ENCODE measurements around the gene ASB6.

The ASB6 gene

DNA sequence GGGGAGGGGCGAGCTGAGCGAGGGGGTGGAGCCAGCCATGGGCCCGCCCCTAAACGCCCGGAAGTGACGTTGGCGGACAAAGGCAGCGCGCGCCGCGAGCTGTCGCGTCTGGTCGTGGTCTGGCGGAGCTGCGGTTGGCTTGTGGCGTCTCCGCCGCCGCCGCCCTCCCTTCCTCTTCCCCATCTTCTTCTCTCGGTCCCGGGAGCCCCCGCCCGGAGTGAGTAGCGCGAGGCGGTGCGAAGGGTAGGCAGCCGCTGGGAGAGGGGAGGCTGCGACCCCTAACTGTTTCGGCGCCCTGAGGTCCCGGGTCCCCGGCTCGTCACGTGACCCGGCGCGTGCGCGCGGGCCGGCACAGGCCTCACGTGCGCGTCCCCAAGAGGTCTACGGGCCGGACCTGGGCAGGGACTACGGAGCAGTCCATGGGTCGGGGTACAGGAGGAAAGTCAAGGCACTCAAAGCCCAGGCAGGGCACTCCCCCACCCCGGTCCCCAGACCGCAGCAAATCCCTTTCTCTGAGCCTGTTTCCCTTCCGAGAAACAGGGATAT is 15.8 kb downstream of the ASB6 start, which contains the start of gene NTMT1:
Gene NTMT1 (plus strand): TSS at position 85 of the 546 bp plus-strand sequence. CDS start 6,541 bp downstream, outside the sequence.
- peak; percentile 86 for DNase-seq (ENCODE audit: low spot score)

DNA sequence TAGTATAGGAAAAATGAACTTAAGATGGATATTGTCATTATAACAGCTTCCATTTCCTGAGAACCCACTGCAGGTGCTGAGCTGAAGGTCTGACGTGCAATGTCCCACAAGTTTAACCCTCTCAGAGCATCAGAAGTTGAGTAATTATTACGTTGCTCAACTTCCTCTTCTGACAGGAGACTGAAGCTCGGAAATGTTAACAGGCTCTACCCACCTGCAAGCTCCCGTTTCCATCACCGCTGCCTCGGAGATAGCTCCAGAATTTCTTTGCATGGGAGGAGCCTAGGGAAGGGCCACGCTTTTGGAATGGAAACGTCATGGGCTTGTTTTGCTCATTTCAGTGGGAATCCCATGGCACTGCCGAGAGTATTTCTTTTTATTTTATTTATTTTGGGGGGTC is 17.0 kb downstream of the ASB6 start:
- DNase-seq (ENCODE audit: low spot score): peak; percentile 26

GRCh38 chr9:129624168-129624759 is 17.7 kb downstream of the ASB6 start:
- peak; percentile 69 for DNase-seq (ENCODE audit: low spot score)

DNA sequence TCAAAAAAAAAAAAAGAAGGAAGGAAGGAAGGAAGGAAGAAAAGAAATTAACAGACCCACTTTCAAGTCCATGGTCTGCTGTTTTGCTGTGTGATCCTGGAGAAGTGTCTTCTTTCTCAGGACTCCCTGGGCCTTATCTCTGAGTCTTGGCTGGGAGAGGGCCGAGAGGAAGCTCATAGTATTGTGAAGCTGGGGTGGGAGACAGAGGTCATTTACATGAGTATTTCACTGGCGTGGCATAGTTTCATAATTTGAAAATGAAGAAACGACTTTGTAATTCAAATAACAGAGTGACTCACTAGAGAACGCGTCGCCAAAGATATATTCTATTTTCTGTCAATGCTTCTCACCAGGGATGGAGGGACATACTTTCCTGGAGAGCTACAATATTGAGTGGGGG is 18.6 kb downstream of the ASB6 start:
- no peak for DNase-seq (ENCODE audit: low spot score)

DNA sequence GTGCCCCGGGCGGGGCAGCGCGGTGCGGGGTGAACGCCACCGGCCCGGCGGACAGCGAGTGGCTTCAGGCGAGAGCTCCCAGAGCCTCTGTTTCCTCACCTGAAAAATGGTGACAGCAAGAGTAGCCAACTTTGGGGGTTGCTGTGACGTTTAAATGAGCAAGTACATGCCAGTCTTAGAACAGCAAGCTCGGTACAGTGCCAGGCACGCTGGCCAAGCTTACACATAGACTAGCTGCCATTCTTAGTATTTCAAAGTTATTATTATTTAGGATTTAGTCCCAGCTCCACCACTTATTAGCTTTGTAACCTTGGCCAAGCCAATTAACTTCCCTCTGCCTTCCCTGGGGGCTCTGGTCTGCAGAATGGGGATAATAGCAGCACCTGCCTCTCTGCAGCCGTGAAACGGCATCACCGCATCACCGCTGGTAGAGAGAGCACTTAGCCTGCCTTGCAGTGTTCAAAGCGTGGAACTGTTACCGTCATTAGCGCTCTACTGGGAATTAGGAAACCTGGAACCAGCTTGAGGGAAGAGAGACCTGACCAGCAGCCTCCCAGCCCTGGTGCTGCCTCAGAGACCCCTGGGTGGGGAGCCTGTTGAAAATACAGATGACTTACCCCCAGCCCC is 21.2 kb downstream of the ASB6 start, which contains the start of gene C9orf50:
Gene C9orf50 (minus strand): TSS at position 433 of the 627 bp plus-strand sequence. CDS start 527 bp downstream, outside the sequence.
- DNase-seq (ENCODE audit: low spot score): no peak

- no peak for DNase-seq (ENCODE audit: low spot score)
Measured at GRCh38 chr9:129619787-129620668, 21.9 kb downstream of the ASB6 start.

GRCh38 chr9:129617167-129617566 is 24.8 kb downstream of the ASB6 start:
- DNase-seq (ENCODE audit: low spot score): no peak

GRCh38 chr9:129615407-129616285 is 26.3 kb downstream of the ASB6 start:
- no peak for DNase-seq (ENCODE audit: low spot score)

GRCh38 chr9:129614932-129615331 is 27.0 kb downstream of the ASB6 start:
- no peak for DNase-seq (ENCODE audit: low spot score)

DNA sequence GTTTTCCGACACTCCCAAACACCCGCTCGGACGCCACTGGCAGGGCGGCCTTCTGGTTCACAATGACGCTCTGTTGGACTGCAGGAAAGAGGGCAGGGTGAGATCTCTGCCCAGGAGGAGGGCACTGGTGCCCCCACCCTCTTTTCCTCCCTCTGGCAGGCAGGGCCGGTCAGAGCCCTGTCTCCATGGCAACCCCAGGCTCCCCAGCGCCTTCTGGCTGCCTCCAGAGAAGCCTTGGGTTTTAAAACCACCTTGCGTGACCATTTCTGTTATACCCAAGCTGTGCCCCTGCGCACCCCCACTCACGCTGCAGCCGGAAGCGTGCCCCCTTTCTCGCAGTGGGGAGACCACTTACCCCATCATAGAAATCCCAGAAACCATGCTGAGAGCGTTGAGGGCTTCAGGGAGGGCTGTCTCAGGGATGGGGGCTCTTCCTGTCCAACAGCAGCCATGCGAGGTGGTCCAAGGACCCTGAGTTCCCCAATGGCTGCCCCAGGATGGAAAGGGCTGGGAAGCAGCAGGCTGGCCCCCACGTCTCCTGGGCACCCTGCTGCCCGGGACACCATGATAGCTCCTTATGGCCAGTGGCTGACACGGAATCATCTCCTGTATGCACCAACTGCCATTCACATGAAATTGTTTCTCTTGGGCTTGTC is 28.3 kb downstream of the ASB6 start:
- no peak for DNase-seq (ENCODE audit: low spot score)

GRCh38 chr9:129612815-129613519 is 29.0 kb downstream of the ASB6 start:
- no peak for DNase-seq (ENCODE audit: low spot score)

GRCh38 chr9:129612123-129612522 is 29.8 kb downstream of the ASB6 start:
- DNase-seq (ENCODE audit: low spot score): no peak

DNA sequence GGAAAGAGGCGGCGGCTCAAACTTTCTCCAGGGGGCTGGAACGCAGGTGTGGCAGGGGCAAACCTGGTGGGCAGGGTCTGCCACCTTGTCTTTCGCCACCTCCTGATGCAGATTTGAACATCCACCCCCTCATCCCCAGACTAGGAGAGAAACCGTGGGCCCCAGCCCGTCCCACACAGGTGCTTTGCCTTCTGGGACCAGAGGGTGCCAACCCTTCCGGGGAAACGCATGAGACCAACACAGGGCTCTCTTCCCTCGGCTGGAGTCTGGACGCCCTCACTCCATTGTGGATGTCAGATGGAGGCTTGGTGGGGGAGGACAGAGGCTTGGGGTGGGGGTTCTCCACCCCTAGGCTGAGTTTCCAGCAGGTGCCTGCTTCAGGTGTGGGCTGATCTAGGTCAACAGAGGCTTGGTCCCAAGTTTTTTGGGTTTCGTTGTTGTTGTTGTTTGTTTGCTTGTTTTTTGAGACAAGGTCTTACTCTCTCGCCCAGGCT is 30.6 kb downstream of the ASB6 start:
- no peak for DNase-seq (ENCODE audit: low spot score)

- DNase-seq (ENCODE audit: low spot score): peak; percentile 73
Measured at GRCh38 chr9:129610473-129611306, 31.3 kb downstream of the ASB6 start.

DNA sequence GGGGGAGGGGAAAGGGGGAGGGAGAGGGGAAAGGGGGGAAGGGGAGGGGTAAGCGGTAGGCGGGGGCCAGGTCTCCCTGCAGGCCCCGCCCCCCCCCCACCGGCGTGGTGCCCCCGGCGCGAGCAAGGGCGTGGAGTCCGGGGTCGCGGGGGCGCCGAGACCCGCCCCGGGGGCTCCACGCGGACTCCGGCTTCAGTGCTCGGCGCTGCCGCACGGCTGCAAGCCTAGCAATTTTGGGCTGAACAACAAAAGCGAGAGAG is 31.8 kb downstream of the ASB6 start:
- DNase-seq (ENCODE audit: low spot score): peak; percentile 21

DNA sequence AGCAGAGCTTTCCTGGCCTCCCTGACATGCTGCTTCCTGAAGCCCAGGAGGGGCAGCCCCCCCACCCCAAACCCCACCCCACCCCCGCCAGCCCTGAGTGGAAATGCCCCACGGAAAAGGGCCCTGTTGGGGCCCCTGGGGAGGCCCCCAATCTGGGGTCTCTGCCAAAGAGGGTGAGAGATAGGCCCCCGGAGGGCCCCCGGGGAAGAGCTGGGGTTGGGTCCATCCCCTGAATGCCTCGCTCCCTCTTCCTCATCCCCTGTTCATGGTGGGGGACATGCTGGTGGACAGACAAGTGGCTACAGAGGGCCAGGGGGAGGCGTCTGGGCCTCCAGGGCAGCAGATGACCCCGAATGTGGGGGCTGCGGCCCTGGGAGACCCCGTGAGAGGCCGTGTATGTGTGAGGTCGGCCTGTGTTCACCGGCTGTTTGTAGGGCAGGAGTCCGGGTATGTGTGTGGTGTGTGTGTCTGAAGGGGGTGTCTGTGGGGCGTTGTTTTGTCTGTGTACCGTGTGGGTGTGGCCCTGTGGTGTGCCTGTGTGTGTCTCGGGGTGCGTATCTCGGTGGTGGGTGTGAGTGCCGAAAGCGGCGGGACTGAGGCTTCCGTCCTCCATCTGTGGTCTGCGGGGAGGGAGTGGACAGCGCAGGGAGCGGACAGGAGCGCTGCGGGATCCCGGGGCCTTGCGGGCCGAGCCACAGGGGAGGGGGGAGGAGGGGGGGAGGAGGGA is 32.3 kb downstream of the ASB6 start:
- DNase-seq (ENCODE audit: low spot score): peak; percentile 85

GRCh38 chr9:129608561-129609481 is 33.1 kb downstream of the ASB6 start:
- DNase-seq (ENCODE audit: low spot score): no peak

GRCh38 chr9:129607027-129607387 is 34.9 kb downstream of the ASB6 start:
- DNase-seq (ENCODE audit: low spot score): no peak
